HG03060 (cell line): Measurements from ENCODE around the gene KNOP1.

ENCODE experiments used
- ATAC-seq: cut with Tn5 transposase; IDR thresholded peaks from one replicate; pipeline ENCODE4 v1.9.1; 2021; ENCODE audit warnings: low read depth, moderate number of reproducible peaks; ENCODE audit not compliant: unreplicated experiment

Gene KNOP1, protein sequence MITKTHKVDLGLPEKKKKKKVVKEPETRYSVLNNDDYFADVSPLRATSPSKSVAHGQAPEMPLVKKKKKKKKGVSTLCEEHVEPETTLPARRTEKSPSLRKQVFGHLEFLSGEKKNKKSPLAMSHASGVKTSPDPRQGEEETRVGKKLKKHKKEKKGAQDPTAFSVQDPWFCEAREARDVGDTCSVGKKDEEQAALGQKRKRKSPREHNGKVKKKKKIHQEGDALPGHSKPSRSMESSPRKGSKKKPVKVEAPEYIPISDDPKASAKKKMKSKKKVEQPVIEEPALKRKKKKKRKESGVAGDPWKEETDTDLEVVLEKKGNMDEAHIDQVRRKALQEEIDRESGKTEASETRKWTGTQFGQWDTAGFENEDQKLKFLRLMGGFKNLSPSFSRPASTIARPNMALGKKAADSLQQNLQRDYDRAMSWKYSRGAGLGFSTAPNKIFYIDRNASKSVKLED

GRCh38 chr16:19717741-19718623, at the start of gene KNOP1, which contains the start of gene IQCK:
TSS of gene KNOP1 (minus strand) at chr16:19718227. CDS start at chr16:19715035, 3,192 bp downstream.
TSS of gene IQCK (plus strand) at chr16:19718271. CDS start at chr16:19718307, 36 bp downstream.
- ATAC-seq: peak; percentile 55

DNA sequence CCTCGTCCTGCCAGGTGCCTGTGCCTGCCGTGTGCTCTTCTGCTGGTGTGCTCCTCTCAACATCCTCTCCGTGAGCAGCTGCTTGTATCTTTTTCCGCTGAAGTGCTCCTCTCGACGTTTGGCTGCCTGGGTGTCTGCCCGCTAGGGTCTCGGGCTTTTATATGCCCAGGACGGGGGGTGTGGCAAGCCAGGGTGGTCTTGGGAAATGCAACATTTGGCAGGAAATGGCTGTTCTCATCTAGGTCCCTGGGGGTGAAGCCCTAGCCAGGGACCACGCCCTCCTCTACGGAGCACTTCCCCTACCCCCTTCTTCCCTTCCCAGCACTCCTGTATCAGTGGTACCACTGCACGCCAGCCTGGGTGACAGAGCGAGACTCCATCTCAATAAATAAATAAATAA, 49.5 kb upstream of the KNOP1 start:
- no peak for ATAC-seq

DNA sequence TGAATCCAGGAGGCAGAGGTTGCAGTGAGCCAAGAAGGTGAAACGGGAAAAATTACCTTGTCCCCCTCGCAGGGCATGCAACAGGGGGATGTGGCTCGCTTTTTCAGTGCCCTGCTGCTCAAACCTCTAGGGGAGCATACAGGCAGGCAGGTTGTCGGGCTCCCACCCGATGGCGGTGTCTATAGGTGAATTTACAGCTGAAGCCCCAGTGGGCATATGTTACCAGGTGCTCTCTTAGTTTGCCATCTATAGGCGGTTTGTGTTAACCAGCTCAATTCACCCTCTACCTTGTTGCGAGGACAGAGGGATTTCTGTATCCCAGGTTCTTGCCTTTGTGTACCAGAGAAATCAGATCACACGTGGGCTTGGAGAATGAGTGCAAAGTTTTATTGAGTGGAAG, 49.0 kb upstream of the KNOP1 start:
- ATAC-seq: no peak

GRCh38 chr16:19766554-19766884, 48.5 kb upstream of the KNOP1 start:
- no peak for ATAC-seq

DNA sequence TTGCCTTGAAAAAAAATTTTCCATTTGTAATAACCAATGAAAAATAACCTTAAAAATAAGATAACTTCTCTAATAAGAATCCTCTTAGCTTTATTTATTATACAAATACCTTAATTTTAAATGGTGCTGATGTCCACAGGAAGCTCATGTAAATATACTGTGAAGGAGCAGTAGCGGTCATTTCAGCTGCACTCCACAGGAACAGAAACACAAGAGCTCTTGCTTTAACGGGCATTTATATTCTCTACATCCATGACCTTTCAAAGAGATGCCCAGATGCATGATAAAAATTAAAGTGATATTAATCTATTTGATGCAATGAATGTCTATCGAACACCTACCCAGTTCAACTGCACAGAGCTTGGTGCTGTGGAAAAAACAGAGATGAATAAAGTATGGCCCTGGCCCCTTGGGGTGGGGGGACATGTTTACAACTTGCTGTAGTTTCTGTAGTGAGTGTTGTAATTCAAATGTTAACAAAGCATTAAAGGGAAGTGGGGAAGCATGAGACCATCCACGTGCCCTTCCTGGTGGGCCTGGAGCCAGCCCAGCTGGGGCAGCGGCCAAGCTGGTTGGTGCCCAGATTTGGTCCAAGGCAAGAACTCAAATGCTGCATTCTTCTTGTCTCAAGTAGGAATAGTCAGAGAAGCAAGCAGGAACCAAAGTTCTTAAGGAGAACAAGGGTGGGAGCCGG, 48.0 kb upstream of the KNOP1 start:
- no peak for ATAC-seq

- ATAC-seq: no peak
Observed at GRCh38 chr16:19760356-19761060, 42.5 kb upstream of the KNOP1 start.

DNA sequence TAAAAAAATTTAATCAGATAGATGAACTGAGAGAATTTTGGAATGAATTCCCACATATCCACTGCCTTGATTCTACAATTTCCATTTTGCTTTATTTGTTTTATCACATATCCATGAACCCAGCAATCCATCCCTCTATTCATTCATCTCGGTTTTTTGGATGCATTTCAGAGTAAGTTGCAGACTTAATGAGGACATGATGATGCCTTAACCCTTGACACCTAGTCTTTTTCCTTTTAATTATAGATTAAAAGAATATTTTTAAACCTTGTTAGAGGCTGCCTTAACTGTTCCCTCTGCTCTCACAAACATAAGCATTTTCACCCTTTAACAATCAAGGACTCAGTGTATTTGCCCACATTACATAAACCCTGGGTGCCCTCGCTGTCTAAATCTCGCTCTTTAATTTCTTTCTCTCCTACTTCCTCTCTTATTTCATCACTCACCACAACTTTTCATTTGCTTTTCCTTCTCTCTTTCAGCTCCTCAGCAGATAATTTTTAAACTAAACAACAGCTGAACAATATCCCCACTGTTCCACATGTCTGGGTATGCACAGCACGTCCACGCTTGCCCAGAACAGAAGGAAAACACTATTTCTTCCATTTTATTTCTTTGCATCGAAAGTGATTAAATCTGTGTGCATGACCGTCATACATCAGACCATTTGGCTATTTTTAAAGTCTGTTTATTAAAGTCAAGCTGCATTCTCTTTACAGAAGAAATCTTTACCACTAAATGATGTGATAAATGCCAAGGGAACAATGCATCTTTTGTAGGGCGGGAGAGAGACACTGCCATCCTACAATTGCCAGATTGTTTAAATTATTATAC, 40.0 kb upstream of the KNOP1 start:
- no peak for ATAC-seq

- no peak for ATAC-seq
Observed at GRCh38 chr16:19757026-19757425, 39.0 kb upstream of the KNOP1 start.

DNA sequence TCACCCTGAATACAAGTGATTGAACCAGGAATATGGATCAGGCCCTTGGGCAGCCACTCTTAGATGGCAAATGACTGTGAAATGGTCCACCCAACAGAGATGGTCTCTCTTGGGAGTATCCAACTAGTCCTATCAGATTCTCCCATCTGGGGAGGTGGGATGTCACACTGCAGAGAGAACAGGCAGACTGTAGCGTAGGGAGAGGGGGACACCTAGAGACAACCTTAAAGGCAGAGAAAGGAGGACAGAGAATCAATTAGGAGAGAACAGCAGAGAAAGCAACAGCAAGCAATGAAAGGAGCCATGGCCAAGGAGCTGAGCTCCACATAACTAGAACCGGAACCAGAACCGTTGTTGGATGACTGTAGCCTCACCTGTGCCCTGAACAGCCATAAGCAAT, 37.2 kb upstream of the KNOP1 start:
- no peak for ATAC-seq

- no peak for ATAC-seq
Observed at GRCh38 chr16:19754644-19755036, 36.6 kb upstream of the KNOP1 start.

GRCh38 chr16:19753815-19754643, 36.0 kb upstream of the KNOP1 start:
- ATAC-seq: no peak

DNA sequence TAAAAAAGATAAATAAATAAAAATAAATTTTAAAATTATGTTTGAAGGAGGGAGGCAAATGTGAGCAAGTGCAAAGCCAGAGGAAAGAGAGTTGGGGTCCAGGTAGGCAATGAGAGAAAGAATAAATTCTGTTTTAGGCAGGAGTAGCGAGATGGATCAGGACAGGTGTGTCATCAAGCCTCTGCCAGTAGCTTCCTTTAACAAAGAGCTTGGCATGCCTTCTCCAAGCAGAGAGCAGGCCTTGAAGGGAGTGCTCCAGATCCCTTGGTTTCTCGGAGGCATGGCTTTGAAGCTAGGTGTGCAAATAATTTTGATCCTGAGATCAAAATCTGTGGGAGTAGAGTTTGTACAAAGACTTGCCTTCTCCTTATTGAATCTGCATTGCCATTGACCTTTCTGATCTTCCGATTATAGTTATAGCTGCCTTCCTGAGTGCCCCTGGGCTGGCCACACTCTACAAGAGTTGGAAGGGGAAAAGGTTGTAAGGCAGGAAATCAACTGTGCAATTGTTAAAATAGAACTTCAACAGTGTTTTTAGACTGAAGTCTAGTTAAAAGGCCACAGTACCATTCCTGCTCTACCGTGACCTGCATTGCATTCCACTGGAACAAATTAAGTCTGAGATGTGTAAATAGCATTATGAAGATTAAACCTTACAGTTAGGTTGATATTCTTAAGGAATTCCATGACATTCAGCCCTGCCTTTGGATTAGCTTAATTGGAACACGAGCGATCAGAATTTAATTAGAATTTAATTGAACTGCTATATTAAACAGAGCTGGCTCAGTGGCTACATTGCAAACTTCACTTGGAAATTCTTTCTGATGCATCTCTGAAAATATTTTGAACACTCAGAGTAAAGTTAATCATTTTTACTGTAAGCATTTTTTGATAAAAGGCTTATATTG, 33.7 kb upstream of the KNOP1 start:
- no peak for ATAC-seq

DNA sequence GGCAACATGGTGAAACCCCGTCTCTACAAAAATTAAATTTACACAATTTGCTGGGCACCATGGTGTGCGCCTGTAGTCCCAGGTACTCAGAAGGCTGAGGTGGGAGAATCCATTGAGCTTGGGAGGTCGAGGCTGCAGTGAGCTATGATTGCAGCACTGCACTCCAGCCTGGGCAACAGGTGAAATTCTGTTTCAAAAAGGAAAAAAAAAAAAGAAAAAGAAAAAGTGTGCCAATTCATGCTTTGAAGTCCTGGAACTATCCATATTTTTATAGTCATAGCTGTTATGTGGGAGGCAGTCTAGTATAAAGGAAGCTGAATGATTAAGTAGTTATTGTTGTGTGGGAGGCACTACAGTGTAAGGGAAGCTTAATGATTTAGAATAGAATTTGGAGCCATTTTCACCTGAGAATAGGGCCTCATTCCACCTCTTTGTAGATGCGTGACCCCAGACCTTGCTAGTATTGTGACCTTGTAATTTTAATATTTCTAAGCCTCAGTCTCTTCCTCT, 31.6 kb upstream of the KNOP1 start:
- ATAC-seq: no peak

DNA sequence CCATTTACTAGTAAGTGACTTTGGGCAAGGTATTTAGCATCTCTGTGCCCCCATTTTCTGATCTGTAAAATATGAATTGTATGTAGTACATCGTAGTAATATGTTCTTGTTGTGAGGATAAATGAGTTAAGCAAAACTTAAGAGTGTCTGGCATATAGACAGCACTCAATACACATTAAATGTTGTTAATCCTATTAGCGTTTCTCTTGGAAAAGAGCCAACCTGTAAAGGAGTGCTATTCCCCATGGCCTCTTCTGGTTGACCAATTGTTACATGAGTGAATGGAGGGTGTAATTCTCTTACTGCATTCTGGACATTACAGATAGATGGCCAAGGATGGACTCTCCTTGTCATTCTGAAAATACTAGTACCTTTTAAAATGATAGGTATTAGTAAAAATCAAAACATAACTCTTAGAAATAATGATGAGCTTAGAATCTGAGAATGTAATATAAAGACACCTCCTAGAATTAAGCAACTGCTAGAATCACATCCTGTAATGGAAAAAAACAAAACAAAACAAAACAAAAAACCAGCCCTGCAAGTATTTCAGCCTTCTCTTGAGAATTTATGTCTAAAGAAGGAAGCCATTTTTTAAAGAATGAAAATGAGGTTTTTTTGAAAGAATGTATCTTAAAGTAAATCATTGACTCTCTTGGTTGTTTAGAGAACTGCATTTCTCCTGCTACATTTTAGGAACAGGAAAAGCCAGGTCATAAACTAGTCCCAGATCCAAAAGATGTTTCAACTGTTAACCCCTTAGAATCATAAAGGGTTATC, 30.6 kb upstream of the KNOP1 start:
- no peak for ATAC-seq

- no peak for ATAC-seq
Observed at GRCh38 chr16:19746561-19746960, 28.5 kb upstream of the KNOP1 start.

DNA sequence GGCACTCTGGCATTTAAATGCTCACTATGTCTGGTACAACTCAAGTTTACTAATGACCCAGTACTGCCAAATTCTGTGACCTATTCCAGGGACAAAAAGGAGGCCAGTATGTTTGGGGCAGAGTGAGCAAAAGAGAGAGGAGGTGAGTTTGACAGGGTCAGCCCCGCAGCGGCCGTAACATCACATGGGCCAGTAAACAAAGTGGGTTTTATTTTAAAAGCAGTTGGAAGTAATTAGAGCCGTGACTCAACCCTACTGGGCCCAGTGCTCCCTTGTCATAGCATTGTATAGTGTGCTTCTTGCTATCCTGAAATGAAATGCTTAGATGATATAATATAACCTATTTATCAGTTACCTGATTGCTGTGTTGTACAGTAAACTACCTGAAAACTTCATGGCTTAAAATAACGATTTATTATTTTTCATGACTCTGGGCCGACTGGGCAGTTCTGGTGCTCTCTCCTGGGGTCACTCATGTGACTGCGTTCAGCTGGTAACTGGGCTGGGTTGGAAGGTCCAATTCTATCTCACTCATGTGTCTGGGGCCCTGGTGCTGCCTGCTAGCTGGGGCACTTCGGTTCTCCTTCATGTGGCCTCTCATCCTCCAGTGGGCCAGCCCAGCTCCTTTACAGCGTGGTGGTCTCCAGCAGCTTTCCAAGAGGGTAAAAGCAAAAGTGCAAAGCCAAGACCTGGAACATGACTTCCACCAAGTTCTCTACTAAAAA, 27.4 kb upstream of the KNOP1 start:
- ATAC-seq: no peak
